ENCODE data around the gene TOLLIP. TPM values are rescaled to one million over a fixed set of nuclear protein-coding genes. Genes with fewer than 3 reads are reported as not detected.

Gene TOLLIP
- total and polyA plus RNA-seq, 2 of the 8 experiments (the other 6 are each of a cell fraction or from before 2014, with no cell fraction given), result 23.7 to 34.7 TPM

DNA sequence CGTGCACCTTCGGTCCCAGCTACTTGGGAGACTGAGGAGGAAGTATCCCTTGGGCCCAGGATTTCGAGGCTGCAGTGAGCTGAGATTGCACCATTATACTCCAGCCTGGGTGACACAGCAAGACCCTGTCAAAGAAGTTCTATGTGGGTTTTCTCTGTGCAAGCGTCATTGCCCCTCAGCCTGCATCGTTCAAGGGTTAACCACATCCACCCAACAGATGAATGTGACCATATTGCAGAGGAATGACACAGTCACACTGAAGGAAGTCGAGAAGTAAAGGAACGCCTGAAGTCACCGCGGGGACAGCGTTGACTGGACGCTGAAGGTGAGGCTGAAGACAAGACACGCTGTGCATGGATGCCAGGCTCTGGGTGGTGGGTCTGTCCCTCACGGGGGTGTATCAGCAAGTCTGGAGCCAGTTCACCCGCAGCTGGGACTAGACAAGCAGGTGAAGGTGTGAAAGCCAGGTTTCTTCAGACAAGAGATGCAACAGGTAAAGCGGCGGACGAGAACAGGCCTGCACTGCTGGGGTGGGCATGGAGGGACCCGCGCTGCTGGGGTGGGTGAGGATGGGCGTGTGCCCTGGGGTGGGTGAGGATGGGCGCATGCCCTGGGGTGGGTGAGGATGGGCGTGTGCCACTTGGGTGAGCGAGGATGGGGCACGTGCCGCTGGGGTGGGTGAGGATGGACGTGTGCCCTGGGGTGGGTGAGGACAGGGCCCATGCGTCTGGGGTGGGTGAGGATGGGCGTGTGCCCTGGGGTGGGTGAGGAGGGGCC, 36.5 kb upstream of the TOLLIP start (continued):
- TF ChIP-seq FOSL1 (IDR thresholded peaks at IDR 0.05; ENCODE audit: insufficient read depth, low read depth, low read length), result no peak
- TF ChIP-seq, protein P1, sequence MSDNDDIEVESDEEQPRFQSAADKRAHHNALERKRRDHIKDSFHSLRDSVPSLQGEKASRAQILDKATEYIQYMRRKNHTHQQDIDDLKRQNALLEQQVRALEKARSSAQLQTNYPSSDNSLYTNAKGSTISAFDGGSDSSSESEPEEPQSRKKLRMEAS (IDR thresholded peaks at IDR 0.05), result no peak
- TF ChIP-seq RNF2 (IDR thresholded peaks at IDR 0.05; ENCODE audit: borderline replicate concordance, low read depth, low read length, missing control alignments, poor library complexity, severe bottlenecking), result no peak
- TF ChIP-seq NANOG (IDR thresholded peaks at IDR 0.05; ENCODE audit: insufficient read depth, low read depth, low read length, poor library complexity, severe bottlenecking), result no peak
